22Rv1 (cell line): ENCODE measurements around the gene SETDB1.
"Not testable (repeated sequence)": the region's sequence is repeated elsewhere in the genome, so short reads cannot be mapped to it uniquely, and the experiment has no call there.

Experiments
- H3K27ac ChIP-seq: fragments of 450-650 bp; 2 replicates; pipeline ENCODE4 v1.5.1; 2017
- ZFX ChIP-seq: fragments of 450-650 bp; IDR thresholded peaks from 2 replicates; pipeline ENCODE4 v1.6.1; 2017; ENCODE audit warnings: antibody characterized with exemption, borderline replicate concordance
- TF ChIP-seq, protein P1 (sequence below): fragments of 450-650 bp; IDR thresholded peaks from 2 replicates; pipeline ENCODE4 v1.5.1; 2017; ENCODE audit warnings: mild to moderate bottlenecking

SETDB1 gene

DNA sequence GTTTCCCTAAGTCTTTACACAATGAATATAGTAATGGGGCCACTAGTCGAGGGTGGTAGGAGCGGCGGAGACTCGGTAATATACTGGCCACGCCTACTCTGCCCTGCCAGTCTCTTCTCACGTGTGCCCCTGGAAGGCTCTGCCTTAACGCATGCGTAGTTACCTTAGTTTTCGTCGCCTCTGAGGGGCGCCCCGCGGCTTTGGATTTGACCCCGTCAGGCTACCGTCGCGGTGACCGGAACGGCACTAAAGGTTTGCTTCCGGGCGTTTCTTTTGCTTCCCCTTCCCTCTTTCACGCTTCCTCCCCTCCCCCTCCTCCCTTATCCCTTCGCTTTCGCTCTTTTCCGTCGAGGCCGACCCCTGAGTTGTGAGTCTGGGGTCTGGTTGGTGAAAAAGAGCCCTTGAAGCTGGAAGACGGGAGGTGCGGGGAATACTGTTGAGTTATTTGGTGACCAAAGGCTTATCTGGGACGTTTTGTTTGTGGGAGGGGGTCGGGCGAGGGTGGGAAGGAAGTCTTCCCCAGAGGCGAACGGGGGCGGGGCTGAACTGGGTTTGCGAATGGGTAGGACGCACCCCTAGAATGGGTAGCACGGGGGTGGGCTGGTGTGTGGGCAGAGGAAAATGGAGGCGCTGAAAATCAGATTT lies at the start of gene SETDB1:
Gene SETDB1, plus strand, starts transcription at position 267 of the 645 bp plus-strand sequence. CDS start 1,352 bp downstream, outside the sequence.
- TF ChIP-seq ZFX, result no peak
- TF ChIP-seq, protein P1, sequence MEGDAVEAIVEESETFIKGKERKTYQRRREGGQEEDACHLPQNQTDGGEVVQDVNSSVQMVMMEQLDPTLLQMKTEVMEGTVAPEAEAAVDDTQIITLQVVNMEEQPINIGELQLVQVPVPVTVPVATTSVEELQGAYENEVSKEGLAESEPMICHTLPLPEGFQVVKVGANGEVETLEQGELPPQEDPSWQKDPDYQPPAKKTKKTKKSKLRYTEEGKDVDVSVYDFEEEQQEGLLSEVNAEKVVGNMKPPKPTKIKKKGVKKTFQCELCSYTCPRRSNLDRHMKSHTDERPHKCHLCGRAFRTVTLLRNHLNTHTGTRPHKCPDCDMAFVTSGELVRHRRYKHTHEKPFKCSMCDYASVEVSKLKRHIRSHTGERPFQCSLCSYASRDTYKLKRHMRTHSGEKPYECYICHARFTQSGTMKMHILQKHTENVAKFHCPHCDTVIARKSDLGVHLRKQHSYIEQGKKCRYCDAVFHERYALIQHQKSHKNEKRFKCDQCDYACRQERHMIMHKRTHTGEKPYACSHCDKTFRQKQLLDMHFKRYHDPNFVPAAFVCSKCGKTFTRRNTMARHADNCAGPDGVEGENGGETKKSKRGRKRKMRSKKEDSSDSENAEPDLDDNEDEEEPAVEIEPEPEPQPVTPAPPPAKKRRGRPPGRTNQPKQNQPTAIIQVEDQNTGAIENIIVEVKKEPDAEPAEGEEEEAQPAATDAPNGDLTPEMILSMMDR, result peak; percentile 21; the same call in 1 of the 2 replicates
- H3K27ac ChIP-seq, result peak within 1 kb of the TSS; percentile 87

DNA sequence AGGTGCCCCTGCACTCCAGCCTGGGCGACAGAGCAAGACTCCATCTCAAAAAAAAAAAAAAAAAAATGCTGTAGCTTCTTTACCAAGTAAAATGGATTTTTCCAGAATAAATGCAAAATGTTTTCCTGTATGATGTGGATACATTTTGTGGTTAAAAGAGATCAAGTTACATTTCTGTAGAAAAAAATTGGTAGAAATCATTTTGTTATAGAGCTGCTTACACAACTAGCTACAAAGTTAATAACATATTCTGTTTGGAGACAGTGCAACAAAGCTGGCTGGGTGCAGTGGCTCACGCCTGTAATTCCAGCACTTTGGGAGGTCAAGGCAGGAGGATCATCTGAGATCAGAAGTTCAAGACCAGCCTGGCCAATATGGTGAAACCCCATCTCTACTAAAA lies 47.2 kb upstream of the SETDB1 start:
- not testable (repeated sequence) for H3K27ac ChIP-seq

DNA sequence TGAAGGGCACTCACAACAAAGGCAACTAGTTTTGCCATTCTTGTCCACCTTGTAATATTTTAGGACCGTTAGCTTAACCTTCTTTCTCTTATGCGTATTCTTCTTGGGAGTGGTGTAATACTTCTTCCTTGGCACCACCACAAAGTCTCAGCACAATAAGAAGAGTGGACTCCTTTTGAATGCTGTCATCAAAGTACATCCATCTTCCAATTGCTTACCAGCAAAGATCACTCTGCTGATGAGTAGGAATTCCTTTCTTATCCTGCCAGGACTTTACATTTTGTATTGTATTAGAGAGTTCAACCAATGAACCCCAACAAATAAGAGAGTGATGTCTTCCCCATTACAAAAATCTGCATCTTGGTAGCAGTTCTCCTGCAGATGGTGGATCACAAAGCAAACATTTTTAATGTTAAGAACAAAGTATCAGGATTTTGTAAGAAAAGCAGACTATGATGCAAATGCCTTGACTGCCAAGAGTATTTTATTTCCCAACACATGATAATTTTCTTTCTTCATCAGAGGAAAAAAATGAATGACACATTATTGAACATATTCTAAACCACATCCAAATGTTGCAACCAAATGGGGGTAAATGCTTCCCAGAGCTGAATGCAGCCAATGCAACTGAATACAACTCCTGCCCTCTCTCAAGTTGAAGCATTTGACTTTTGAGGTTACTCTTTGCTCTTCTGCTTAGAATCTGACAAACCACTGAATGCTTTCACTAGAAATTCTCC lies 44.7 kb upstream of the SETDB1 start:
- TF ChIP-seq, protein P1, result no peak
- TF ChIP-seq ZFX, result no peak
- H3K27ac ChIP-seq, result no peak overlapping the region

DNA sequence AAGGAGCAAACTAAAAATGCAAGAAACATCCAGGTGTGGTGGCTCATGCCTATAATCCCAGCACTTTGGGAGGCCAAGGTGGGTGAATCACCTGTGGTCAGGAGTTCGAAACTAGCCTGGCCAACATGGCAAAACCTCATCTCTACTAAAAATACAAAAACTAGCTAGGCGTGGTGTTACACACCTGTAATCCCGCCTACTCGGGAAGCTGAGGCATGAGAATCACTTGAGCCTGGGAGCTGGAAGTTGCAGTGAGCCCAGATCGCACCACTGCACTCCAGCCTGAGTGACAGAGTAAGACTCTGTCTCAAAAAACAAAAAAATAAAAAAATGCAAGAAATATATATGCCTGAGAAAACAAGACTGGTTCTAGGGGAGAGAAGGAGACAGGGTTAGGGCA lies 43.0 kb upstream of the SETDB1 start:
- not testable (repeated sequence) for H3K27ac ChIP-seq

DNA sequence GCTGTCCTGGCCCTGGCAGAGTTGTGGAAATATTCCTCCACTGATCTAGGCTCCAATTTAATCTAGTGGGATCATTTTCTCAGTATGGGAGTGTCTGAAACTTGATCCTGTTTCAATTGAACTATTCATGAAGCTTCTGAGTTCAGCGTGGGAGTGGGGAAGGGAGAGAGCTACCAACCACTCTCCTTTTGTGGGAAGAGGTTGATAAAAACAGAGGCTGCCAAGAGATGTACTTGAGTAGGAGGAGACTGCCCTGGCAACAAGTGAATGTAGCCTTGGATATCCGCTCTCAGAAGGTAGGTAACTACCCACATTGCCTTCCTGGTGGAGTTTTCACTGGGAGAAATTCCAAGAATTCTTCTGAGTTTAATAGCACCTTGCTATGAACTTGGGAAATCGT lies 39.1 kb upstream of the SETDB1 start, which contains the start of gene CTXND2:
Gene CTXND2, plus strand, starts transcription at position 119 of the 400 bp plus-strand sequence. CDS start 25,179 bp downstream, outside the sequence.
- TF ChIP-seq ZFX, result no peak
- no peak within 1 kb of the TSS for H3K27ac ChIP-seq

DNA sequence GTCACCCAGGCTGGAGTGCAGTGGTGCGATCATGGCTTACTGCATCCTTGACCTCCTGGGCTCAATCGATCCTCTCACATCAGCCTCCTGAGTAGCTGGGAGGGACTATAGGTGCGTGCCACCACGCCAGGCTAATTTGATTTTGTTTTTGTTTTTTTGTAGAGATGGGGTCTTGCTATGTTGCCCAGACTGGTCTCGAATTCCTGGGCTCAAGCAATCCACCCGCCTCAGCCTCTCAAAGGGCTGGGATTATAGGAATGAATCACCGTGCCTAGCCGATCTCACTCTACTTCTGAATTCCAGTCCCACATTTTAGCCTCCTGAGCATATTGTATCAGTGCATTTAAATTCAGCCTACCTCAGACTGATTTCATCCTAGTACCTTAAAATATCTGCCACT lies 37.4 kb upstream of the SETDB1 start:
- H3K27ac ChIP-seq, result no peak overlapping the region
- TF ChIP-seq, protein P1, result no peak
- no peak for TF ChIP-seq ZFX

DNA sequence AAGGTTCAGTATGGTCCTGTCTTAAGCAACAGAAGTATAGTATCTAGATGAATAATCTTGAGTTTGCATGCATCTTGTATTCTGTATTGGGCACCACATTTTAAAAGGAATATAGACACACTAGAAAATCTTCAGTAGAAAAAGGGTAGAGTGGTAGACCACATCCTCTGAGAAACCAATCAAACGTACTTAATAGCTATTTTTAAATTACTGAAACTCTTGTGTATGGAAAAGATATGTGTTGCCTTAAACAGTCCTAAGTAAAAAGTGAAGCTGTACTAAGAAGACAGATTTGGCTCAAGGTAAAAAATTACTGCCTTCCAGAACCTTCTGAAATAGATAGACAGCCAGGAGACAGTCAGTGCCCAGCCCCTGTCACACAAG lies 36.1 kb upstream of the SETDB1 start:
- TF ChIP-seq, protein P1, result no peak
- no peak for TF ChIP-seq ZFX
- no peak overlapping the region for H3K27ac ChIP-seq

DNA sequence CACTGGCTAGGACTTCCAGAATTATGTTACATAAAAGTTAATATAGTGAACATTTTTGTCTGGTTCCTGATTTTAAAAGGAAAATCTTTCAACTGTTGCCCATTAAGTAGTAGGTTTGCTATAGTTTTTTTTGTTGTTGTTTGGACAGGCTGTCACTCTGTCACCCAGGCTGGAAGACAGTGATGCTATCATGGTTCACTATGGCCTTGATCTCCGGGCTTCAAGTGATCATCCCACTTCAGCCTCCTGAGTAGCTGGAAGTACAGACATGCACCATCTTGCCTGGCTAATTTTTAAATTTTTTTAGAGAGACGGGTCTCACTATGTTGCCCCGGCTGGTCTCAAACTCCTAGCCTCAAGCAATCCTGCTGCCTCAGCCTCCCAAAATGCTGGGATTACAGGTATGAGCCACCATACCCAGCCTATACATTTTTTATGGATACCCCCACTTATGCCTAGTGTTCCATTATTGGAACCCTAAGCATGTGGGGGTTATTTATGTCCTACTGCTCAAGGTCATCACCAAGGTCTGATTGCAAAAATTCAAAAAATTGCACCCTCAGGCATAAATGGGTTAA lies 32.7 kb upstream of the SETDB1 start:
- no peak overlapping the region for H3K27ac ChIP-seq
- TF ChIP-seq ZFX, result no peak
- TF ChIP-seq, protein P1, result no peak
